Endothelial cell of umbilical vein (primary cell): ENCODE data around the gene ARHGEF16. TPM values are rescaled to one million over a fixed set of nuclear protein-coding genes. Genes with fewer than 3 reads are reported as not detected.
A peak's percentile ranks its signal among the peaks of the same experiment; 100 is the strongest.

ENCODE experiments used
- BruUV-seq: library from RNA; stranded (reverse); fragments of 400-500 nt; replicated peaks from 2 replicates; lab custom pipeline; 2021; lab: Mats Ljungman, UMichigan
- CTCF ChIA-PET: fragments of 300-600, 350-600 bp; sonication (Branson Sonifier 250); formaldehyde crosslinking; loops from one replicate; lab custom pipeline; 2021; ENCODE audit warnings: antibody characterized with exemption, inconsistent platforms; lab: Charles Lee
- POLR2A ChIA-PET: fragments of 300-600, 350-600 bp; sonication (Branson Sonifier 250); formaldehyde crosslinking; loops from one replicate; lab custom pipeline; 2021; ENCODE audit warnings: antibody characterized with exemption, inconsistent platforms; lab: Charles Lee
- DNase-seq: peaks from one replicate; pipeline ENCODE4 v3.0.0-alpha.2; 2011; ENCODE audit warnings: low read depth, low spot score
- FAIRE-seq: peaks from 2 replicates; lab custom pipeline; 2011; peaks lifted over from hg19 to GRCh38; lab: Jason Lieb, UNC
- H2AFZ ChIP-seq: 2 replicates; pipeline ENCODE4 v1.6.0; 2012; ENCODE audit warnings: low read depth, low read length, control low read depth, inconsistent platforms
- H3K27ac ChIP-seq: 2 replicates; pipeline ENCODE4 v1.5.1; 2011; ENCODE audit warnings: low read depth, mild to moderate bottlenecking, control low read depth, low read length, moderate library complexity; ENCODE audit not compliant: insufficient read depth
- H3K27me3 ChIP-seq, 2 experiments: 2 replicates each; pipeline versions ENCODE4 v1.6.0 to v1.6.1; 2011; ENCODE audit warnings: low read length in 2 of 2, mixed read lengths in 1 of 2; ENCODE audit not compliant: control insufficient read depth in 2 of 2, insufficient read depth in 2 of 2
- H3K36me3 ChIP-seq, 2 experiments: 2 replicates in 1 of 2; 3 replicates in 1 of 2; pipeline ENCODE4 v1.5.1; 2011; ENCODE audit warnings: low read length in 2 of 2, mild to moderate bottlenecking in 1 of 2, moderate library complexity in 1 of 2; ENCODE audit not compliant: control insufficient read depth in 2 of 2, insufficient read depth in 2 of 2; ENCODE audit errors: extremely low read depth in 1 of 2
- H3K4me1 ChIP-seq: 3 replicates; pipeline ENCODE4 v1.5.1; 2011; ENCODE audit warnings: mild to moderate bottlenecking, low read length; ENCODE audit not compliant: control insufficient read depth, insufficient read depth; ENCODE audit errors: extremely low read depth
- H3K4me2 ChIP-seq: 2 replicates; pipeline ENCODE4 v1.6.1; 2011; ENCODE audit warnings: low read length, control low read depth, mixed read lengths; ENCODE audit not compliant: insufficient read depth
- H3K4me3 ChIP-seq, 3 experiments: fragments of 200-600 bp in 1 of 3; sonication (generic), shearing (Covaris generic) in 1 of 3; replicated peaks in 1 of 3; 2 replicates each; pipeline ENCODE4 v1.5.1; 2011 to 2016; ENCODE audit warnings: control low read depth in 3 of 3, low read length in 3 of 3, mild to moderate bottlenecking in 2 of 3, inconsistent platforms in 1 of 3, low read depth in 1 of 3, moderate library complexity in 1 of 3; ENCODE audit not compliant: insufficient read depth in 1 of 3
- H3K79me2 ChIP-seq: 2 replicates; pipeline ENCODE4 v1.6.0; 2012; ENCODE audit warnings: low read length, inconsistent platforms; ENCODE audit not compliant: control insufficient read depth, insufficient read depth
- H3K9ac ChIP-seq: replicated peaks from 2 replicates; pipeline ENCODE3; 2011; ENCODE audit warnings: low read length, control low read depth; ENCODE audit not compliant: insufficient read depth; ENCODE audit errors: extremely low read depth
- H3K9me1 ChIP-seq: replicated peaks from 3 replicates; pipeline ENCODE4 v1.6.0; 2011; ENCODE audit warnings: mild to moderate bottlenecking, low read length; ENCODE audit not compliant: control insufficient read depth, insufficient read depth; ENCODE audit errors: extremely low read depth
- H3K9me3 ChIP-seq: replicated peaks from 2 replicates; pipeline ENCODE4 v1.5.1; 2012; ENCODE audit warnings: low read length, inconsistent platforms; ENCODE audit not compliant: control insufficient read depth, insufficient read depth
- H4K20me1 ChIP-seq: replicated peaks from 2 replicates; pipeline ENCODE3; 2011; ENCODE audit warnings: mild to moderate bottlenecking, low read length; ENCODE audit not compliant: control insufficient read depth, insufficient read depth; ENCODE audit errors: extremely low read depth
- EZH2 ChIP-seq: IDR thresholded peaks from 2 replicates; pipeline ENCODE4 v1.6.1; 2012; ENCODE audit warnings: borderline replicate concordance, low read depth, mild to moderate bottlenecking, moderate library complexity, low read length, inconsistent platforms; ENCODE audit not compliant: severe bottlenecking
- FOS ChIP-seq: IDR thresholded peaks from 2 replicates; pipeline ENCODE4 v1.6.1; 2011; ENCODE audit warnings: mild to moderate bottlenecking, low read length, moderate library complexity, borderline replicate concordance; ENCODE audit not compliant: insufficient read depth
- GATA2 ChIP-seq: IDR thresholded peaks from 2 replicates; pipeline ENCODE4 v1.7.0; 2011; ENCODE audit warnings: low read depth, mild to moderate bottlenecking, moderate library complexity, mixed read lengths, low read length; ENCODE audit not compliant: insufficient read length, insufficient read depth
- JUN ChIP-seq: IDR thresholded peaks from 2 replicates; pipeline ENCODE4 v1.6.1; 2011; ENCODE audit warnings: borderline replicate concordance, low read depth; ENCODE audit not compliant: insufficient read length, insufficient read depth
- POLR2A ChIP-seq: IDR thresholded peaks from 2 replicates; pipeline ENCODE4 v1.6.1; 2012; ENCODE audit warnings: low read depth, mild to moderate bottlenecking, control low read depth, low read length
- POLR2AphosphoS5 ChIP-seq: IDR thresholded peaks from 2 replicates; pipeline ENCODE4 v1.6.1; 2012; ENCODE audit warnings: low read depth, mild to moderate bottlenecking, control low read depth, low read length, moderate library complexity; ENCODE audit not compliant: insufficient read depth
- dilution Hi-C: fragments of 300-500 bp; cut with MboI; formaldehyde crosslinking; loops from one replicate; pipeline ENCODE4 v1.15.0; 2019; ENCODE audit warnings: low sequenced_read_pairs; ENCODE audit not compliant: extremely low pct_ligation_motif_present
- intact Hi-C: fragments of 100-400 bp; cut with micrococcal nuclease; formaldehyde crosslinking; loops from one replicate; pipeline ENCODE4 v1.10.0; 2022
- polyA plus RNA-seq, 4 experiments: library from polyadenylated mRNA; depleted of rRNA in 3 of 4; stranded (reverse) in 3 of 4; unstranded in 1 of 4; fragments of >200 nt; gene quantifications; 2 replicates each; pipeline versions ENCODE4 v1.2.1 to v1.2.3, GENCODE V29; 2011 to 2012; ENCODE audit warnings: missing spikeins in 1 of 4
- total RNA-seq: library from RNA; stranded (reverse); gene quantifications from 2 replicates; pipeline ENCODE4 v1.2.3, GENCODE V29; 2021
- TF ChIP-seq, protein P1 (sequence below), 2 donors: IDR thresholded peaks; 1 replicate in 1 of 2; 2 replicates in 1 of 2; pipeline ENCODE4 v1.5.1; 2011; ENCODE audit warnings: low read length in 2 of 2, mild to moderate bottlenecking in 2 of 2, moderate library complexity in 2 of 2, control low read depth in 1 of 2, inconsistent platforms in 1 of 2, low read depth in 1 of 2; ENCODE audit not compliant: insufficient read depth in 1 of 2; ENCODE audit errors: extremely low read depth in 1 of 2
- TF ChIP-seq, protein P2 (sequence below): IDR thresholded peaks from 2 replicates; pipeline ENCODE4 v1.6.1; 2011; ENCODE audit not compliant: insufficient read depth, insufficient read length

Gene ARHGEF16
- total and polyA plus RNA-seq, 2 donors (not counting 3 experiments of a cell fraction or from before 2014, with no cell fraction given), result 0.52 to 1.3 TPM

DNA sequence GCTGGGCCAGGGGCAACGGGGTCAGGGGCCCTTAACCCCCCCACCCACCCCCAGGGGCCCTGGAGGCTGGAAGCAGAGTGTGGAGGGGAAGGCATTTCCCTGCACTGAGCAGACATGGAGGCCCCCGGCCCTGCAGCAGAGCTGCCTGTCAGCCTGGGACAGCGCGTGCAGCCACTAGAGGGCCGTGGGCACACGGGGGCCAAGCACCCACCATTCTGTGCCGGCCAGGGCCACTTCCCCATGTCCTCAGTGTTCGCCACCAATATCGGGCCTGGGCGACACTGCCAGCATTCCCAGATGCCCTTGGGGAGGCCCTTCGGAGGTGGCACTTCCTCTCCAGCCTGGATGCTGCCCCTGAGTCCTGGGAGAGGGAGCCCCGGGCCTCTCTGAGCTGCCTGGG is 23.2 kb upstream of the ARHGEF16 start:
- no peaks in the 10 kb centered on the region for H3K79me2 ChIP-seq
- intact Hi-C loops, result no loop called here

DNA sequence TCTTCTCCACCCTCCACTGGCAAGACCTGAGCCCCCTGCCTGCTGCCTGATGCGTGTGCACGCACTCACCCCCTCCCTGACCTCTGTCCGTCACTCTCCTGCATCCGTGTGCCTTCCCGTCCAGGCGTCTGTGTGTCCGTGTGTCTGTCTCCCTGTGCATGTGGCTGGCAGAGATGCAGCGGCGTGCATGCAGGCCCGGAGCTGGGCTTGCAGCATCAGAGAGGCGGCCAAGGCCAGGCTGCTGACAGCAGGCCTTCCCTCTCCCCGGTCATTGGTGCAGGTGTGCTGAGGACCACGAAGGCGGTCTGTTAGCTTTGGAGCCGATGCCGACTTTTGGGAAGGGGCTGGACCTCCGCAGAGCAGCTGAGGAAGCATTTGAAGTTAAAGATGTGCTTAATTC is 22.8 kb upstream of the ARHGEF16 start:
- Histone ChIP-seq H3K27me3 (no peaks in the 10 kb centered on the region), H3K9me1 (no peaks in the 10 kb centered on the region), H4K20me1 (no peaks in the 10 kb centered on the region), H3K79me2 (no peaks in the 10 kb centered on the region), H2AFZ (no peak overlapping the region), H3K9me3 (no peaks in the 10 kb centered on the region), H3K9ac (no peak overlapping the region), H3K4me2 (no peak overlapping the region), H3K4me3 (no peak overlapping the region), H3K27ac (no peak overlapping the region), H3K4me1 (no peaks in the 10 kb centered on the region), H3K36me3 (no peaks in the 10 kb centered on the region)
- intact Hi-C loops, result no loop called here
- ChIA-PET CTCF (interaction anchor here (0.8 to 1.7 kb wide), 2 partner anchors 21 to 293 kb away, joined by 3 to 4 read pairs; no protein-coding TSS in a partner anchor), POLR2A (no interaction called here)
- no peak for DNase-seq
- no TSS peak for BruUV-seq
- TF ChIP-seq FOS, result no peak
- no peak for TF ChIP-seq EZH2
- TF ChIP-seq, protein P1, sequence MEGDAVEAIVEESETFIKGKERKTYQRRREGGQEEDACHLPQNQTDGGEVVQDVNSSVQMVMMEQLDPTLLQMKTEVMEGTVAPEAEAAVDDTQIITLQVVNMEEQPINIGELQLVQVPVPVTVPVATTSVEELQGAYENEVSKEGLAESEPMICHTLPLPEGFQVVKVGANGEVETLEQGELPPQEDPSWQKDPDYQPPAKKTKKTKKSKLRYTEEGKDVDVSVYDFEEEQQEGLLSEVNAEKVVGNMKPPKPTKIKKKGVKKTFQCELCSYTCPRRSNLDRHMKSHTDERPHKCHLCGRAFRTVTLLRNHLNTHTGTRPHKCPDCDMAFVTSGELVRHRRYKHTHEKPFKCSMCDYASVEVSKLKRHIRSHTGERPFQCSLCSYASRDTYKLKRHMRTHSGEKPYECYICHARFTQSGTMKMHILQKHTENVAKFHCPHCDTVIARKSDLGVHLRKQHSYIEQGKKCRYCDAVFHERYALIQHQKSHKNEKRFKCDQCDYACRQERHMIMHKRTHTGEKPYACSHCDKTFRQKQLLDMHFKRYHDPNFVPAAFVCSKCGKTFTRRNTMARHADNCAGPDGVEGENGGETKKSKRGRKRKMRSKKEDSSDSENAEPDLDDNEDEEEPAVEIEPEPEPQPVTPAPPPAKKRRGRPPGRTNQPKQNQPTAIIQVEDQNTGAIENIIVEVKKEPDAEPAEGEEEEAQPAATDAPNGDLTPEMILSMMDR (IDR thresholded peaks at IDR 0.05; ENCODE audit: extremely low read depth in 1 of 2, insufficient read depth in 1 of 2, low read depth in 1 of 2, low read length in 2 of 2), result peak in 1 of 2 donors; percentile 1
- no peak for TF ChIP-seq GATA2
- TF ChIP-seq POLR2A, result no peak
- TF ChIP-seq, protein P2, sequence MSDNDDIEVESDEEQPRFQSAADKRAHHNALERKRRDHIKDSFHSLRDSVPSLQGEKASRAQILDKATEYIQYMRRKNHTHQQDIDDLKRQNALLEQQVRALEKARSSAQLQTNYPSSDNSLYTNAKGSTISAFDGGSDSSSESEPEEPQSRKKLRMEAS, result no peak
- no peak for TF ChIP-seq POLR2AphosphoS5
- TF ChIP-seq JUN, result no peak
- no peak for FAIRE-seq
- dilution Hi-C loops, result no loop called here

More for the DNA sequence above, 23.2 kb upstream of the ARHGEF16 start:
- no peaks in the 10 kb centered on the region for H3K9me3 ChIP-seq
- no TSS peak for BruUV-seq
- no peaks in the 10 kb centered on the region for H3K4me1 ChIP-seq
- H3K4me3 ChIP-seq, result no peak overlapping the region
- ChIA-PET POLR2A (no interaction called here), CTCF (interaction anchor here (0.8 to 1.7 kb wide), 2 partner anchors 22 to 294 kb away, joined by 3 to 4 read pairs; no protein-coding TSS in a partner anchor)
- no peaks in the 10 kb centered on the region for H3K27me3 ChIP-seq
- no peak overlapping the region for H3K9ac ChIP-seq
- H3K27ac ChIP-seq, result no peak overlapping the region
- no peak for TF ChIP-seq GATA2
- TF ChIP-seq, protein P1 (IDR thresholded peaks at IDR 0.05; ENCODE audit: extremely low read depth in 1 of 2, insufficient read depth in 1 of 2, low read depth in 1 of 2, low read length in 2 of 2), result peak; percentile 13 to 60
- no peaks in the 10 kb centered on the region for H3K9me1 ChIP-seq
- no peaks in the 10 kb centered on the region for H3K36me3 ChIP-seq
- H2AFZ ChIP-seq, result no peak overlapping the region
- no peak overlapping the region for H3K4me2 ChIP-seq
- no peak for FAIRE-seq
- no peak for DNase-seq
- no peaks in the 10 kb centered on the region for H4K20me1 ChIP-seq
- dilution Hi-C loops, result no loop called here
